Activated naive CD4-positive, alpha-beta T cell treated with Interleukin-2 at 50 U/mL for 16 hours (primary cell): Measurements from ENCODE around the gene ZNFX1.

Experiments used
- DNase-seq: peaks from one replicate; pipeline ENCODE4 v3.0.0-alpha.2; 2020

ZNFX1 gene

GRCh38 chr20:49278818-49279676 is 1.2 kb upstream of the ZNFX1 start:
- peak; percentile 52 for DNase-seq

DNA sequence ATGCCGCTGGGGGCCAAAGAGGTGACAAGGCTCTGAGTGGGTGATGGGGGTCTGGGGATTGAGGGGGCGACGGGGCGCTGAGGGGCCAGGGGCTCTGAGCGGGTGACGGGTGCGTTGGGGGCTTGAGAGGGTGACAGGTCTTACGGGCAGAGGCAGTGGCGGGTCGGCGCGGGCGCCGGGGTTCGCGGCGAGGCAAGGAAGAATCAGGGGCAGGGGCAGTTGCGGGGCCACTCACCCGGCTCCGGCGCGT is 146 bp downstream of the ZNFX1 start:
- no peak for DNase-seq

GRCh38 chr20:49276961-49277785 is 684 bp downstream of the ZNFX1 start:
- DNase-seq: peak; percentile 74

GRCh38 chr20:49276161-49276960 is 1.5 kb downstream of the ZNFX1 start:
- DNase-seq: peak; percentile 65

DNA sequence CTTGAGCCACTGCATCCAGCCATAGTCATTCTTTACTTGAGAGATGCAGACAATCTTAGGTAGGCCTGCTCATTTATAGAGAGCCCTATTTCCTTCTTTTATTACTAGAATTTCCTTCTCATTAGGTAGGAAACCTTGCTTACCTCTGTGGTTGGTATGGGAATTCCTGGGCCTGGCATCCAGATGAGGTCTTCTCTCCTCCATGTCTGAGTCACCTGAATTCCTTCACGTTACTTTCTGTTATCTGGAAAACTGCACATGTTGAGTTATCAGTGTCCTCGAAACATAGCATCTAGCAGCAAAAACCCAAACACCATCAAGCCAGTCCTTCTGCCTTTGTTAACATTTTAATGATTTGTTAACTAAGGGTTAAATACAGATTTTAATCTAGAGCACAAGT is 2.2 kb downstream of the ZNFX1 start:
- no peak for DNase-seq

DNA sequence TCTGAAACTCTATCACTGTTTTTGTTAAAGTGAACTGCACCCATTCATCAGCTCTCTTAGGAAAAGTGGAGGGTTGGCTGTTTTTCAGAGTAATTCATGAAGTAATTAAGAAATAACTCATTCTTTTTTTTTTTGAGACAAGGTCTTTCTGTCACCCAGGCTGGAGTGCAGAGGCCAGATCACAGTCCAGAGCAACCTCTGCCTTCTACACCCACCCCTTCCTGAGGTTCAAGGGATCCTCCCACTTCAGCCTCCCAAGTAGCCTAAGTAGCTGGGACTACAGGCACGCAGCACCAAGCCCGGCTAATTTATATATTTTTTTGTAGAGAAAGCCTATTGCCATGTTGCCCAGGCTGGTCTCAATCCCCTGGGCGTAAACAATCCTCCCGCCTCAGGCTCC is 2.6 kb downstream of the ZNFX1 start:
- no peak for DNase-seq

DNA sequence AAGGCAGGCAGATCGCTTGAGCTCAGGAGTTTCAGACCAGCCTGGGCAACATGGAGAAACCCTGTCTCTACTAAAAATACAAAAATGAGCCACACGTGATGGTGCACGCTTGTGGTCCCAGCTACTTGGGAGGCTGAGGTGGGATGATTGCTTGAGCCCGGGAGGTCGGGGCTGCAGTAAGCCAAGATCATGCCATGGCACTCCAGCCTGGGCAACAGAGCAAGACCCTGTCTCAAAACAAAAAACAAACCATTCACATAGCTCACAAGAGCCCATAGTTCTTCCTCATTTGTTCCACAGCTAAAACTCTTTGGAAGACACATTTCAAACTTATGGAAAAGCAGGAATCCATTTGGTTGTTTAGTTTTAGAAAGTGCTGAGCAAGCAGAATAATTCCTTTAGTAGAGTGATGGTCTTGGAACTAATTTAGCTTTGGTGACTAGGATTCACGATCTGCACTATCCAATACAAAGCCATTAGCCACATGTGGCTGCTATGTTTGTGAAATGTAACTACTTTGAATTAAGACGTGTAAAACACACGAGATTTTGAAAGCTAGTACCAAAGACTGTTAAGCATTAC is 4.1 kb downstream of the ZNFX1 start:
- no peak for DNase-seq

GRCh38 chr20:49272654-49273053 is 5.2 kb downstream of the ZNFX1 start:
- no peak for DNase-seq

DNA sequence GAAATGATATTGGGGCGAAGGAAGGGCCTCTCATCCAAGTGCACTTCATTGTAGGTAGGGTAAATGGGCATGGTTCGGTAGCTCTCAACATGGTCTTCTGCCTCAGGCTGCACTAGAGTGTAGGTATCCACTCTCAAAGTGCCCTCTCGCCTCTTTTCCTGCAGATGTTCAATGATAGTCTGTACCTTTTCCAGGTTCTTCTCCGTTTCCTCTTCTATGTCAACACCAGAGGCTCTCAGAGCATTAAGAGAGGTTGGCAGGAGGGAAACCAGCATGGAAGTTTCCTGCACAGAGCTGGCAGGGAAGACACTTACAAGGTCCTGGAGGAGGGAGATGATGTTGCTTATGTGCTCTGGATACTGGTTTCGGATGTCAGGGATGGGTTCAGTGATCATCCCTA is 7.1 kb downstream of the ZNFX1 start:
- no peak for DNase-seq

- DNase-seq: no peak
These were observed 7.7 kb downstream of the ZNFX1 start for GRCh38 chr20:49270177-49270576.

DNA sequence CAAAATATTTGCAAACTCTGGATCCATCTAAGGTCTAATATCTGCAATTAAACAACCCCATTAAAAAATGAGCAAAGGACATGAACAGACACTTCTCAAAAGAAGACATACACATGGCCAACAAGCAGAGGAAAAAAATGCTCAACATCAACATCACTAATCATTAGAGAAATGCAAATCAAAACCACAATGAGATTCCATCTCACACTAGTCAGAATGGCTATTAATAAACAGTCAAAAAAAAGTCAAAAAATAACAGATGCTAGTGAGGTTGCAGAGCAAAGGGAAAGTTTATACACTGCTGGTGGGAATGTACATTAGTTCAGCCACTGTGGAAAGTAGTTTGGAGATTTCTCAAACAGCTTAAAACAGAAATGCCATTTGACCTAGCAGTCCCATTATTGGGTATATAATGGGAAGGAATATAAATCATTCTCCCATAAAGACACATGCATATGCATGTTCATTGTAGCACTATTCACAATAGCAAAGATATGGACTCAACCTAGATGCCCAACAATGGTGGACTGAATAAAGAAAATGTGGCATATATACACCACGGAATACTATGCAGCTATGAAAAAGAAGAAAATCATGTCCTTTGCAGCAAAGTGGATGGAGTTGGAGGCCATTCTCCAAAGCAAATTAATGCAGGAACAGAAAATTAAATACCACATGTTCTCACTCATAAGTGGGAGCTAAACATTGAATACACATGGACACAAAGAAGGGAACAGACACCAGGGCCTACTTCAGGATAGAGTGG is 9.1 kb downstream of the ZNFX1 start:
- DNase-seq: no peak

DNA sequence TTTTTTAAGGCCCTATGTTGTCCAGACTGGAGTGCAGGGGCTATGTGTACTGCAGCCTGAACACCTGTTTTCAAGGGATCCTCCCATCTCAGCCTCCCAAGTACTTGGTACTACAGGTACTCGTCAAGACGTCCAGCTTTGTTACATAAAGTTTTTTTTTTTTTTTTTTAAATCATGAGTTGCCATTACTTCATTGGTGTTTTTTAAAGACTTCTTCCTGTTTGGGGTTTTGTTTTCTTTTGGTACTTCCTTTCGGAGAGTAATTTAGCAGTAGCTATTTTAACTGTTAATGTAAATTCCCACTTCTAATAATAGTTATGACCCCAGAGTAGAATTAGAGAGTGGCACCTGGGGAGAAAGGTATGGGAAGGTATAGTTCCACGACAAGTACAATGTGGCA is 10.5 kb downstream of the ZNFX1 start:
- no peak for DNase-seq

DNA sequence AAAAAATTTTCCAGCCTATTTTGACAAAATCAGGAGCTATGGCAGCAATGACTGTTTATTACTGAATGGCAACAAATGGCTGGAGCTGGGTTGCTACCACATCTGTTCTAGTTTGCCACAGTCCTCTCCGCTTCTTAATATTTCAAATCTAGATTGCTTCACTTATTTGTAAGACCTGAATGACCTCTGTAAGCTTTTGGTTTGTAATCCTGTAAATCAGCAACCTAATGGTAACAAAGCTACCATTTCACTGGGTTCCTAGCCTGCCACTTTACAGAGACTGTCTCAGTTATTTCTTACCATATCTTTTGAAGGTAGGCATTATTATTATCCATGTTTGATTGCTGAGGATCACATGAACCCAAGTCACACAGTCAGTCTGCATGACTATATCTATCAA is 15.4 kb downstream of the ZNFX1 start:
- no peak for DNase-seq

DNA sequence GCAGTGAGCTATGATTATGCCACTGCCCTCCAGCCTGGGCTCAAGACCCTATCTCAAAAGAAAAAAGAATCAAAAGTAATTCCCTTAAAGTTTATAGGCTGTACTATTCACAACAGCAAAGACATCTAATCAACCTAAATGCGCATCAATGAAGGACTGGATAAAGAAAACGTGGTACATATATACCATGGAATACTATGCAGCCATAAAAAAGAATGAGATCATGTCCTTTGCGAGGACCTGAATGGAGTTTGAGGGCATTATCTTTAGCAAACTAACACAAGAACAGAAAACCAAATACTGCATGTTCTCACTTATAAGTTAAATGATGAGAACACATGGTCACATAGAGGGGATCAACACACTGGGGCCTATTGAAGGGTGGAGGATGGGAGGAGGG is 16.7 kb downstream of the ZNFX1 start:
- DNase-seq: no peak

DNA sequence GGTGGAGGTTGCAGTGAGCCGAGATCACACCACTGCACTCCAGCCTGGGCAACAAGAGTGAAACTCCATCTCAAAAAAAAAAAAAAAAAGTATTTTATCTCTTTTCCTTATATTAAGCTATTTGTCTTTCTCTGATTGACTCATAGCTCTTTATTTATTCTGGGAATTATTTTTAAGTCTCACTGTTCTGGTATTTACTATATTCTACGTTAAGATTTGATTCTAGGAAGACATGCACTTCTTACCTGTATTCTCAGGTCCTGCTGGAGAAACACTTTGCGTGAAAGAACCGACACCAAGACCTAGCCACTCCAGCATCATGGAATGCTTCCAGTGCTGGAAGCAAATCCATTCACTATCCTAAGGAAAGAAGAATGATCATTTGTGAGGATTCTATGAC is 17.6 kb downstream of the ZNFX1 start:
- no peak for DNase-seq

DNA sequence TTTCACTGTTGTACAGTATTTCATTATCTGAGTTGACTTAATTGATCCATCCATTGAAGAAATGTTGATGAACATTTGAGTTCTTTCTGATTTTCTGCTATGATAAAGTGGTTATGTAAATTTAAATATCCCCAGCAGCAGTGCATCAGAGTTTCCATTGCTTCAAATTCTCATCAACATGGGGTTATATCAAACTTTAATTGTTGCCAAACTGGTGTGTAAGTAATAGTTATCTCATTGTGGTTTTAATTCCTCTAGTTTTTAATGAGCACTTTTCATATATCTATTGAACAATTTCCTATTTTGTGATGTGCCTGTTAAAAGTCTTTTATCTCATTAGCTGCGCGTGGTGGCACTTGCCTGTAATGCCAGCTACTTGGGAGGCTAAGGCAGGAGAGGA is 18.1 kb downstream of the ZNFX1 start:
- DNase-seq: no peak

DNA sequence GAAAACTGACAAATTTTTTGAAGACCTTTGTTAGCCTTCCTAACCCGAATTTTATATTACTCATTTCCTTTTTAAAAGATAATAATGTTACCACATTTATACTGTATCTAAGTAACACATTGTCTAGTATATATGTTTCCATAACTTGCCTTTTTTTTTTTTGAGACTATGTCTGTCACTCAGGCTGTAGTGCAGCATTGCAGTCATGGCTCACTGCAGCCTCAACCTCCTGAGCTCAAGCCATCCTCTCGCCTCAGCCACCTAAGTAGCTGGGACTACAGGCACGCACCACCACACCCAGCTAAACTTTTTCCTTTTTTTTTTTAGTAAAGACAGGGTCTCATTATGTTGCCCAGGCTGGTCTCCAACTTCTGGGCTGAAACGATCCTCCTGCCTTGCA is 18.6 kb downstream of the ZNFX1 start:
- no peak for DNase-seq

- DNase-seq: no peak
These were observed 21.6 kb downstream of the ZNFX1 start for GRCh38 chr20:49256261-49256660.

DNA sequence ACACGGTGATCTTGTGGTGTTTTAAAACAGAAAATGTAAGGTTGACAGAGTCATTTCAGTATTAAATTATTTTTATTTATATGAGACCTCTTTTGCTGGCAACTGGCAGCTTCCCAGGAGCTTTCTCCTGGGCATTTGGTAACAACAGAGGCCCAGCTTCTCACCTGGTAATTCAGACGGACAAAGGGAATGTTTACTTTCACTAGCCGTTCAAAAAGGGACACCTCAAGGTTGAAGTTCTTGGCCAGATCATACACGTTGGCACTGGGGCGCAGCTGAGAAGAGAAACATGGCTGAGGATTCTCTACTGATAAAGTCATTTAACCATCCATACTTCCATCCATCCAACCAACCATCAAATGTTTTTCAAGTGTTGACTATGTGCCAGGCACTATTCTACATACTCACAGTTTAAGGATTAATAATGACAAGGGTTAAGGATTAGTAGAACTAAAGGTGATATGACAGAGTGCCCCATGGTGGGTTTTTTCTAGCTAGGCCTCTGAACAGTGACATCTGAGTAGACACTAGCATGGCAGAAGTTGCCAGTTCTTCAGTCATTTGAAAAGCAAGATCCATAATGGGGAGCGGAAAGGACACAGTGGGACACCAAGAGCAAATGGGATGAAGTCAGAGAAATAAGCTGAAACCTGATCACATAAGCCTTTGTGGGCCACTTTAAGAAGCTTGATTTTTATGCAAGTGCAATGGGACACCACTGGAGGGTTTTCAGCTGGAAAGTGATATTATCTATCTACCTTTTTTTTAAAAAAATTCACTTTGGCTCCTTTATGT is 25.1 kb downstream of the ZNFX1 start:
- DNase-seq: no peak

DNA sequence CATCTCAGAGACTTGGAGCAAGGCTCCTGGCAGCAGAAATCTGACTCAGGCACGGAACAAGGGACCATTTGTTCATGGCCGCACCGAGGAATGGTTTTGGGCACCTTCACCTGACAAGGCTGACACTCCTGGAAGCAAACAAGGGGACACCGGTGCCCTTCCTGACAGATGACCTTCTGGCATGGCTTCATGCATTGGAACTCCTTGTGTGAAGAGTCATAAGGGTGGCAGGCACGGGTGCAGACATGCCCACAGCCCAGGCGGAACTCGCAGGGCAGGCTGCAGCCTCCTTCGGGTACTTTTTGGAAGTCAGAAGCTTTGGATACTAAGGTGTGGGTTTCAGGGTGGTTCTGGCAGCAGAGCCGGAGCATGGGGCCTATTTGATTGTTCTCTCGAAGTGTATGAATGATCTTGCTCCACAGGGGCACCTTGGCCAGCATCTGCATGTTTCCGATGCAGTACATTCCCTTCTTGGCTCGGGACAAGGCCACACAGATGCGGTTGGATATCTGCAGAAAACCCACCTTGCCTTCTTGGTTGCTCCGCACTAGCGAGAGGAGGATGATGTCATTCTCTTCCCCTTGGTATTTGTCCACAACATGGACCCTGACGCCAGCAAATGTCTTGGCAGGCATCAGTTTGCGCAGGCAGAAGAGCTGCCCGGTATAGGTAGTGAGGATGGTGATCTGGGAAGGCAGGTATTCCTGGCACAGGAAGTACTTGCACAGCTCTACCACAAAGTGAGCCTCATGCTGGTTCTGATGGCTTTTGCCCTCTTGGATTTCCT is 28.8 kb downstream of the ZNFX1 start:
- no peak for DNase-seq

DNA sequence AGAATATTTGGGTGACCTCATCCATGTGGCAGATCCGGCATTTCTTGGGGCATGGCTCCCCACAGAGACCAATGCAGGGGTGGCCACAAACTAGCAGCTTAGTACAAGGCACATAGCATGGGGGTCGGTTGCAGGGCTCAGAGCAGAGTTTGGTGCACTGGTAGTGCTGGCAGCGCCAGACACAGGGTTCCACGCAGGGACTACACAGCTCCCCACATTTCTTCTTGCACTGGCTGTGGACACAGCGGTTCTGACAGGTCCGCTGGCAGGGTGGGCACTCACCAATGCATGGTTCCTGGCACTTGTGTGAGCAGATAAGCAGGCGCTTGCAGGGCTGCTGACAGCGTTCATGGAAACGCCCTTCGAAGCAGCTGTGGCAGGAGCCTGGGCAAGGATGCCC is 29.6 kb downstream of the ZNFX1 start:
- no peak for DNase-seq
